HT-29 (cell line): ENCODE measurements around the gene CPLX3. TPM values are rescaled to one million over a fixed set of nuclear protein-coding genes. Genes with fewer than 3 reads are reported as not detected.

Experiments used
- DNase-seq: peaks from one replicate; pipeline ENCODE4 v3.0.0-alpha.2; 2015; ENCODE audit warnings: low spot score
- total RNA-seq: library from RNA; depleted of rRNA; stranded (reverse); fragments of >200 nt; shearing (Covaris generic); gene quantifications from 2 replicates; pipeline ENCODE4 v1.2.3, GENCODE V29; 2014

CPLX3 gene
- total RNA-seq, 1 experiment from 2014 or later, result 0.25 TPM

GRCh38 chr15:74788042-74788682, 38.3 kb upstream of the CPLX3 start:
- DNase-seq, result no peak

GRCh38 chr15:74788683-74789151, 37.7 kb upstream of the CPLX3 start:
- no peak for DNase-seq

GRCh38 chr15:74789171-74789631, 37.2 kb upstream of the CPLX3 start:
- DNase-seq, result peak; percentile 78

- DNase-seq, result no peak
Observed at GRCh38 chr15:74789741-74790079, 36.7 kb upstream of the CPLX3 start.

- no peak for DNase-seq
Observed at GRCh38 chr15:74790080-74790916, 36.1 kb upstream of the CPLX3 start.

- no peak for DNase-seq
Observed at GRCh38 chr15:74791007-74791406, 35.4 kb upstream of the CPLX3 start.

GRCh38 chr15:74791667-74792066, 34.8 kb upstream of the CPLX3 start:
- no peak for DNase-seq

GRCh38 chr15:74792227-74793016, 34.0 kb upstream of the CPLX3 start:
- no peak for DNase-seq

GRCh38 chr15:74793135-74794028, 33.0 kb upstream of the CPLX3 start:
- no peak for DNase-seq

- no peak for DNase-seq
Observed at GRCh38 chr15:74794248-74794969, 32.0 kb upstream of the CPLX3 start.

GRCh38 chr15:74794970-74795349, 31.5 kb upstream of the CPLX3 start:
- no peak for DNase-seq

- no peak for DNase-seq
Observed at GRCh38 chr15:74795966-74796625, 30.3 kb upstream of the CPLX3 start.

GRCh38 chr15:74798388-74799254, 27.8 kb upstream of the CPLX3 start:
- DNase-seq, result no peak

- DNase-seq, result no peak
Observed at GRCh38 chr15:74799255-74799855, 27.1 kb upstream of the CPLX3 start.

GRCh38 chr15:74799856-74800558, 26.4 kb upstream of the CPLX3 start:
- peak; percentile 98 for DNase-seq

GRCh38 chr15:74800559-74801094, 25.8 kb upstream of the CPLX3 start:
- DNase-seq, result no peak

- DNase-seq, result no peak
Observed at GRCh38 chr15:74801311-74801997, 25.0 kb upstream of the CPLX3 start.
